Measurements from ENCODE around the gene AJAP1.

AJAP1 gene

DNA sequence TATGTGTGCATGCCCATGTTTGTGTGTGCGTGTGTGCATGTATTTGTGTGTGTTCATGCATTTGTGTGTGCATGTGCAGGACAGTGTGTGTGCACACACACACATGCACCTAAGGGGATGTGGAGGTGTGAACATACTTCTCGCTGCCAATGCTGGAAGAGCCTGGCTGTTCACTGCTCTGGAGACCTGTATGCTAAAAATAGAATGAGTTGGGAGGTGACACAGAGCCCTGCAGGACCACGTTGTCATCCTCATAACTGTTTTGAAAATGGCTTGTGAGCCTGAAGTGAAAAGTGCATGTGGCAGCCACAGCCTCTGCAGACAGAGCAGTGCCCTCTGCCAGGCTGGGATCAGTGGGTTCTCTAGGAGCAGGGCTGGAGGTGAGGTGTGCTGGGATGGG, 95.8 kb downstream of the AJAP1 start:
- no peak overlapping the region for H3K4me3 ChIP-seq (ENCODE audit: low read length)
- H3K9me2 ChIP-seq (replicated peaks; ENCODE audit: insufficient read depth, low read length), result no peaks in the 10 kb centered on the region
- DNase-seq, result no peak
- no peaks in the 10 kb centered on the region for H3K4me1 ChIP-seq (ENCODE audit: low read length)
- H2AFZ ChIP-seq (ENCODE audit: low read length), result no peak overlapping the region
- H4K20me1 ChIP-seq (ENCODE audit: insufficient read depth, low read length), result no peaks in the 10 kb centered on the region
- no peak overlapping the region for H3K27ac ChIP-seq (ENCODE audit: low read length)
- H3K36me3 ChIP-seq (replicated peaks; ENCODE audit: insufficient read depth, low read length), result no peaks in the 10 kb centered on the region
- TF ChIP-seq EZH2phosphoT487 (IDR thresholded peaks at IDR 0.05; ENCODE audit: low read length) (no peak), EZH2 (optimal IDR thresholded peaks at IDR 0.05; ENCODE audit: low read depth, low read length) (no peak)
- TF ChIP-seq, protein P1, sequence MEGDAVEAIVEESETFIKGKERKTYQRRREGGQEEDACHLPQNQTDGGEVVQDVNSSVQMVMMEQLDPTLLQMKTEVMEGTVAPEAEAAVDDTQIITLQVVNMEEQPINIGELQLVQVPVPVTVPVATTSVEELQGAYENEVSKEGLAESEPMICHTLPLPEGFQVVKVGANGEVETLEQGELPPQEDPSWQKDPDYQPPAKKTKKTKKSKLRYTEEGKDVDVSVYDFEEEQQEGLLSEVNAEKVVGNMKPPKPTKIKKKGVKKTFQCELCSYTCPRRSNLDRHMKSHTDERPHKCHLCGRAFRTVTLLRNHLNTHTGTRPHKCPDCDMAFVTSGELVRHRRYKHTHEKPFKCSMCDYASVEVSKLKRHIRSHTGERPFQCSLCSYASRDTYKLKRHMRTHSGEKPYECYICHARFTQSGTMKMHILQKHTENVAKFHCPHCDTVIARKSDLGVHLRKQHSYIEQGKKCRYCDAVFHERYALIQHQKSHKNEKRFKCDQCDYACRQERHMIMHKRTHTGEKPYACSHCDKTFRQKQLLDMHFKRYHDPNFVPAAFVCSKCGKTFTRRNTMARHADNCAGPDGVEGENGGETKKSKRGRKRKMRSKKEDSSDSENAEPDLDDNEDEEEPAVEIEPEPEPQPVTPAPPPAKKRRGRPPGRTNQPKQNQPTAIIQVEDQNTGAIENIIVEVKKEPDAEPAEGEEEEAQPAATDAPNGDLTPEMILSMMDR (IDR thresholded peaks at IDR 0.05; ENCODE audit: low read length), result no peak
- H3K79me2 ChIP-seq (ENCODE audit: low read length), result no peaks in the 10 kb centered on the region
- H3K9me3 ChIP-seq (replicated peaks; ENCODE audit: insufficient read depth, low read length), result no peaks in the 10 kb centered on the region
- no peaks in the 10 kb centered on the region for H3F3A ChIP-seq (ENCODE audit: insufficient read depth, low read length)
- H3K4me2 ChIP-seq (ENCODE audit: low read depth, low read length), result no peak overlapping the region
- H3K27me3 ChIP-seq (replicated peaks; ENCODE audit: insufficient read depth, low read length), result peaks cover 45% of the 10 kb centered on the region
- H3K9ac ChIP-seq (ENCODE audit: low read length), result no peak overlapping the region

DNA sequence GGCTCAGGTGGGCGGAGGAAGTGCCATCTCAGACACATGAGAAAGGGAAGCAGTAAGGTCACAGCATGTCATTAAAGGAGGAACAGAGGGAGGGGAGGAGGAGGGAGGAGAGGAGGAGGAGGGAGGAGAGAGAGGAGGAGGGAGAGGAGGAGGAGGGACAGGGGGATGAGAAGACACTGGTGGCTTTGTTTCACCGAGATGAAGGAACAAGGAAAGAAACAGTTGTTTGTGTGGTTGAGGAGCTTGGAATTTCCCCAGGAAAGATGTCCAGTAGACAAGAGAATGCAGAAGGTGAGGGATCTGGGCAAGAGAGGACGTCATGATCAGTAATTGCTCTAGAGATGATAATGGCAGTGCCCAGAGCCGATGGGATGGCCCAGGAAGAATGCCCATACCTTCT, 97.7 kb downstream of the AJAP1 start:
- Histone ChIP-seq H3F3A (ENCODE audit: insufficient read depth, low read length) (no peaks in the 10 kb centered on the region), H3K9ac (ENCODE audit: low read length) (no peak overlapping the region), H3K9me2 (replicated peaks; ENCODE audit: insufficient read depth, low read length) (no peaks in the 10 kb centered on the region), H3K4me3 (ENCODE audit: low read length) (no peak overlapping the region), H3K36me3 (replicated peaks; ENCODE audit: insufficient read depth, low read length) (no peaks in the 10 kb centered on the region), H3K4me2 (ENCODE audit: low read depth, low read length) (no peak overlapping the region), H2AFZ (ENCODE audit: low read length) (no peak overlapping the region), H3K27me3 (replicated peaks; ENCODE audit: insufficient read depth, low read length) (peaks cover 33% of the 10 kb centered on the region), H3K4me1 (ENCODE audit: low read length) (no peaks in the 10 kb centered on the region), H4K20me1 (ENCODE audit: insufficient read depth, low read length) (no peaks in the 10 kb centered on the region), H3K79me2 (ENCODE audit: low read length) (no peaks in the 10 kb centered on the region), H3K9me3 (replicated peaks; ENCODE audit: insufficient read depth, low read length) (no peaks in the 10 kb centered on the region), H3K27ac (ENCODE audit: low read length) (no peak overlapping the region)
- TF ChIP-seq EZH2 (optimal IDR thresholded peaks at IDR 0.05; ENCODE audit: low read depth, low read length), result no peak
- DNase-seq, result no peak

DNA sequence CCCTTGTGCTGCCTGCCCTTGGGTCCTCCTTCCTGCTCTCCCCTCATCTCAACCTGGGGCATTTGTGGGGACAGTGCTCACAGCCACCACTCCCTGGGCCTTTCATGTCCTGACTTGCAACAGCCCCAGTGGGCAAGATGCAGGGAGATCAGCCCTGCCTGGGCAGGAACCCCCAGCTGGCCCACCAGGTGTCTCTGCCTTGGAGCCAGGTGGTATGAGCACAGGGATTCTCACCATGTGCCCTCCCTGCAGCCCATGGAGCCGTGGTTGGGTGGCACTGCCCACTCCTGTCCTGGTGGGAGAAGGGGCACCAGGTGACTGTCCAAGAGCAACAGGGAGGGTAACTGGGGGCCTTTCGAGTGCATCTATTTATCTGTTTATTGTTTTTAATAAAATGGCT, 100.4 kb downstream of the AJAP1 start:
- Histone ChIP-seq H3K27ac (ENCODE audit: low read length) (no peak overlapping the region), H3K4me1 (ENCODE audit: low read length) (no peaks in the 10 kb centered on the region), H3K9ac (ENCODE audit: low read length) (no peak overlapping the region)

DNA sequence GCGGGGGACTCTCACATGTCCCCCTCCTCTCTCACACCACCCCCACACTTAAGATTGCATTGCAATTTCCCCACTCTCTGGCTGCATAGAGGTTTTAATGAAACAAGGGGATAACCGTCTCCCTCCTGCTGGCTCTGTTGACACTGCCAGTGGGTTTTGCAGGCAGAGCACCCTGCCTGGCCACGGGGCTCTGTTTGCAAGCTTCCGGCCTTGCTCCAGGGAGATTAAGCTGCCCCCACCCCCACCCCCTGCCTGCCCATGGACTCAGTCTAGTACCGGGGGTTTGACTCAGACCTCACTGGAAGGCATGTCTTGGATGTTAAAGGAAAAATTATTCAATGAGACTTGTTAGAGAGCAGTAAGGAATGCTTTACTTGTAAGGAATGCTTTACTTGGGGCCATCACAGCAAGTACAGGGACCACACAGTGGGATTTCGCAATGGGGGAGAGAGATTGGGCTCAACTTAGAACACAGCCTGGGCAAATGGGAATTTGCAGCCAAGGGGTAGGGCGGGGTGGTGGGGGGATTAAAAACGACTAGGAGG, 101.0 kb downstream of the AJAP1 start:
- H3F3A ChIP-seq (ENCODE audit: insufficient read depth, low read length), result no peaks in the 10 kb centered on the region
- no peak overlapping the region for H3K4me3 ChIP-seq (ENCODE audit: low read length)
- H3K4me2 ChIP-seq (ENCODE audit: low read depth, low read length), result no peak overlapping the region
- no peaks in the 10 kb centered on the region for H3K9me2 ChIP-seq (replicated peaks; ENCODE audit: insufficient read depth, low read length)
- no peak overlapping the region for H3K27ac ChIP-seq (ENCODE audit: low read length)
- H3K9ac ChIP-seq (ENCODE audit: low read length), result no peak overlapping the region
- TF ChIP-seq, protein P1 (IDR thresholded peaks at IDR 0.05; ENCODE audit: low read length), result no peak
- no peak for TF ChIP-seq EZH2phosphoT487 (IDR thresholded peaks at IDR 0.05; ENCODE audit: low read length)
- no peak for TF ChIP-seq EZH2 (optimal IDR thresholded peaks at IDR 0.05; ENCODE audit: low read depth, low read length)
- H3K27me3 ChIP-seq (replicated peaks; ENCODE audit: insufficient read depth, low read length), result peaks cover 43% of the 10 kb centered on the region
- H3K36me3 ChIP-seq (replicated peaks; ENCODE audit: insufficient read depth, low read length), result no peaks in the 10 kb centered on the region
- H3K4me1 ChIP-seq (ENCODE audit: low read length), result no peaks in the 10 kb centered on the region
- no peaks in the 10 kb centered on the region for H3K9me3 ChIP-seq (replicated peaks; ENCODE audit: insufficient read depth, low read length)
- no peaks in the 10 kb centered on the region for H4K20me1 ChIP-seq (ENCODE audit: insufficient read depth, low read length)
- H2AFZ ChIP-seq (ENCODE audit: low read length), result no peak overlapping the region
- H3K79me2 ChIP-seq (ENCODE audit: low read length), result no peaks in the 10 kb centered on the region
- no peak for DNase-seq

More for the DNA sequence above, 100.4 kb downstream of the AJAP1 start:
- H3K4me2 ChIP-seq (ENCODE audit: low read depth, low read length), result no peak overlapping the region
- H3K4me3 ChIP-seq (ENCODE audit: low read length), result no peak overlapping the region
- no peaks in the 10 kb centered on the region for H3K9me2 ChIP-seq (replicated peaks; ENCODE audit: insufficient read depth, low read length)
- H3K27me3 ChIP-seq (replicated peaks; ENCODE audit: insufficient read depth, low read length), result peaks cover 39% of the 10 kb centered on the region
- H3F3A ChIP-seq (ENCODE audit: insufficient read depth, low read length), result no peaks in the 10 kb centered on the region
- H2AFZ ChIP-seq (ENCODE audit: low read length), result no peak overlapping the region
- H4K20me1 ChIP-seq (ENCODE audit: insufficient read depth, low read length), result no peaks in the 10 kb centered on the region
- no peaks in the 10 kb centered on the region for H3K79me2 ChIP-seq (ENCODE audit: low read length)
- no peak for TF ChIP-seq EZH2 (optimal IDR thresholded peaks at IDR 0.05; ENCODE audit: low read depth, low read length)
- no peak for TF ChIP-seq EZH2phosphoT487 (IDR thresholded peaks at IDR 0.05; ENCODE audit: low read length)
- TF ChIP-seq, protein P1 (IDR thresholded peaks at IDR 0.05; ENCODE audit: low read length), result no peak
- no peaks in the 10 kb centered on the region for H3K36me3 ChIP-seq (replicated peaks; ENCODE audit: insufficient read depth, low read length)
- no peaks in the 10 kb centered on the region for H3K9me3 ChIP-seq (replicated peaks; ENCODE audit: insufficient read depth, low read length)
- DNase-seq, result no peak

Data from MM.1S (cell line).